Gastroesophageal sphincter (tissue), 4 donors: Measurements from ENCODE around the gene OTUD3. TPM values are rescaled to one million over a fixed set of nuclear protein-coding genes. Genes with fewer than 3 reads are reported as not detected.

ENCODE experiments used
- ATAC-seq: fragments of 150-250 bp; one replicate; pipeline ENCODE4 v1.9.1; 2016; ENCODE audit warnings: mild to moderate bottlenecking, moderate library complexity
- H3K27ac ChIP-seq, 4 donors: fragments of 200-600 bp; sonication (generic) in 3 of 4; 1 replicate in 3 of 4; 2 replicates in 1 of 4; pipeline ENCODE4 v1.5.1; 2016 to 2019
- H3K27me3 ChIP-seq: fragments of 200-600 bp; sonication (generic); one replicate; pipeline ENCODE4 v1.5.1; 2019
- H3K36me3 ChIP-seq, 2 donors: fragments of 200-600 bp; sonication (generic); one replicate each; pipeline ENCODE4 v1.5.1; 2019; ENCODE audit warnings: control low read depth in 1 of 2
- H3K4me1 ChIP-seq, 3 donors: fragments of 200-600 bp; sonication (generic); 1 replicate in 2 of 3; 2 replicates in 1 of 3; pipeline ENCODE4 v1.5.1; 2016 to 2019; ENCODE audit warnings: control low read depth in 2 of 3
- H3K4me3 ChIP-seq, 2 donors: fragments of 200-600 bp; sonication (generic); one replicate each; pipeline ENCODE4 v1.5.1; 2019; ENCODE audit warnings: mild to moderate bottlenecking in 1 of 2, moderate library complexity in 1 of 2
- H3K9me3 ChIP-seq, 3 donors: fragments of 200-600 bp; sonication (generic); one replicate each; pipeline ENCODE4 v1.5.1; 2017 to 2019; ENCODE audit warnings: control low read depth in 2 of 3
- EP300 ChIP-seq: sonication (generic); formaldehyde crosslinking; IDR thresholded peaks from one replicate; pipeline ENCODE4 v1.6.1; 2017; ENCODE audit warnings: antibody characterized with exemption, mild to moderate bottlenecking
- POLR2A ChIP-seq, 2 donors: fragments of 450-650 bp; IDR thresholded peaks; one replicate each; pipeline ENCODE4 v1.6.1; 2017; ENCODE audit warnings: antibody characterized with exemption in 2 of 2, mild to moderate bottlenecking in 2 of 2, moderate library complexity in 1 of 2
- POLR2AphosphoS5 ChIP-seq: sonication (generic); formaldehyde crosslinking; IDR thresholded peaks from one replicate; pipeline ENCODE4 v1.6.1; 2017; ENCODE audit warnings: antibody characterized with exemption
- WGBS, 2 donors: methylation state at CpG; one replicate each; pipeline ENCODE4 v1.1.5; 2018; ENCODE audit warnings: low coverage in 1 of 2; 5-methylcytosine and 5-hydroxymethylcytosine counted together
- total RNA-seq, 4 donors: library from RNA; depleted of rRNA; stranded (reverse); fragments of >200 nt; gene quantifications; one replicate each; pipeline ENCODE4 v1.1.0, GENCODE V29; 2016
- TF ChIP-seq, protein P1 (sequence below), 4 experiments: fragments of 200-600 bp in 2 of 4; fragments of 450-650 bp in 2 of 4; sonication (generic) in 1 of 4; IDR thresholded peaks; one replicate each; pipeline ENCODE4 v1.5.1; 2017 to 2019; ENCODE audit warnings: antibody characterized with exemption in 4 of 4, mild to moderate bottlenecking in 2 of 4, moderate library complexity in 2 of 4

Gene OTUD3
- total RNA-seq, 4 donors from 2014 or later = 6.2 to 9.0 (median 7.9) TPM

- no peaks in the 10 kb centered on the region for H3K9me3 ChIP-seq
- H3K4me1 ChIP-seq = peaks cover 0 to 10% (median 0%) of the 10 kb centered on the region in 3 donors
- H3K36me3 ChIP-seq = no peaks in the 10 kb centered on the region
- H3K27ac ChIP-seq = no peak overlapping the region
- no peak overlapping the region for H3K4me3 ChIP-seq
- WGBS, 2 donors = no CpG with 5 or more reads among the region's 13 CpGs
- H3K27me3 ChIP-seq = peaks cover 12% of the 10 kb centered on the region
- no peak for ATAC-seq
- TF ChIP-seq EP300 (no peak), POLR2AphosphoS5 (no peak), POLR2A (IDR thresholded peaks at IDR 0.05) (no peak)
- TF ChIP-seq, protein P1, sequence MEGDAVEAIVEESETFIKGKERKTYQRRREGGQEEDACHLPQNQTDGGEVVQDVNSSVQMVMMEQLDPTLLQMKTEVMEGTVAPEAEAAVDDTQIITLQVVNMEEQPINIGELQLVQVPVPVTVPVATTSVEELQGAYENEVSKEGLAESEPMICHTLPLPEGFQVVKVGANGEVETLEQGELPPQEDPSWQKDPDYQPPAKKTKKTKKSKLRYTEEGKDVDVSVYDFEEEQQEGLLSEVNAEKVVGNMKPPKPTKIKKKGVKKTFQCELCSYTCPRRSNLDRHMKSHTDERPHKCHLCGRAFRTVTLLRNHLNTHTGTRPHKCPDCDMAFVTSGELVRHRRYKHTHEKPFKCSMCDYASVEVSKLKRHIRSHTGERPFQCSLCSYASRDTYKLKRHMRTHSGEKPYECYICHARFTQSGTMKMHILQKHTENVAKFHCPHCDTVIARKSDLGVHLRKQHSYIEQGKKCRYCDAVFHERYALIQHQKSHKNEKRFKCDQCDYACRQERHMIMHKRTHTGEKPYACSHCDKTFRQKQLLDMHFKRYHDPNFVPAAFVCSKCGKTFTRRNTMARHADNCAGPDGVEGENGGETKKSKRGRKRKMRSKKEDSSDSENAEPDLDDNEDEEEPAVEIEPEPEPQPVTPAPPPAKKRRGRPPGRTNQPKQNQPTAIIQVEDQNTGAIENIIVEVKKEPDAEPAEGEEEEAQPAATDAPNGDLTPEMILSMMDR (IDR thresholded peaks at IDR 0.05) = no peak
Observed at GRCh38 chr1:19921310-19921709, 39.1 kb downstream of the OTUD3 start.

GRCh38 chr1:19922015-19922688 is 40.0 kb downstream of the OTUD3 start:
- H3K9me3 ChIP-seq = no peaks in the 10 kb centered on the region
- TF ChIP-seq POLR2A (IDR thresholded peaks at IDR 0.05) = no peak
- TF ChIP-seq, protein P1 (IDR thresholded peaks at IDR 0.05) = no peak
- no peak for TF ChIP-seq POLR2AphosphoS5
- TF ChIP-seq EP300 = no peak
- 33 to 38% methylated on average over 1 to 3 of the region's 17 CpGs for WGBS, 2 donors
- H3K4me3 ChIP-seq = no peak overlapping the region
- peaks cover 12% of the 10 kb centered on the region for H3K27me3 ChIP-seq
- H3K27ac ChIP-seq = no peak overlapping the region
- no peak for ATAC-seq
- no peaks in the 10 kb centered on the region for H3K36me3 ChIP-seq
- peaks cover 0 to 10% (median 0%) of the 10 kb centered on the region in 3 donors for H3K4me1 ChIP-seq

GRCh38 chr1:19923137-19923952 is 41.1 kb downstream of the OTUD3 start, which contains the start of gene PLA2G2E:
Gene PLA2G2E (minus strand): TSS chr1:19923617. CDS start chr1:19923559, 58 bp downstream.
- no peak within 1 kb of the TSS for H3K27ac ChIP-seq
- H3K9me3 ChIP-seq = no peaks in the 10 kb centered on the region
- H3K36me3 ChIP-seq = no peaks in the 10 kb centered on the region
- peaks cover 0 to 3% (median 0%) of the 10 kb centered on the region in 3 donors for H3K4me1 ChIP-seq
- WGBS, 2 donors = 62 to 66% methylated on average over 2 to 10 of the region's 14 CpGs
- no peak for ATAC-seq
- TF ChIP-seq POLR2AphosphoS5 = no peak
- TF ChIP-seq, protein P1 (IDR thresholded peaks at IDR 0.05) = no peak
- TF ChIP-seq POLR2A (IDR thresholded peaks at IDR 0.05) = no peak
- no peak for TF ChIP-seq EP300
- H3K4me3 ChIP-seq = no peak within 1 kb of the TSS
- peaks cover 12% of the 10 kb centered on the region for H3K27me3 ChIP-seq

- Histone ChIP-seq H3K9me3 (no peaks in the 10 kb centered on the region), H3K36me3 (no peaks in the 10 kb centered on the region), H3K4me3 (no peak overlapping the region), H3K4me1 (no peaks in the 10 kb centered on the region), H3K27me3 (peaks cover 12% of the 10 kb centered on the region), H3K27ac (no peak overlapping the region)
- TF ChIP-seq POLR2A (IDR thresholded peaks at IDR 0.05) (no peak), POLR2AphosphoS5 (no peak), EP300 (no peak)
- TF ChIP-seq, protein P1 (IDR thresholded peaks at IDR 0.05) = no peak
- no peak for ATAC-seq
- 77% methylated on average over 7 of the region's 13 CpGs; no CpG with 5 or more reads in 1 of the 2 donors for WGBS, 2 donors
Observed at GRCh38 chr1:19923953-19924346, 41.8 kb downstream of the OTUD3 start.
